Left lobe of liver (tissue), 2 donors: Measurements from ENCODE around the gene VMAC. TPM values are rescaled to one million over a fixed set of nuclear protein-coding genes. Genes with fewer than 3 reads are reported as not detected.

ENCODE experiments used
- ATAC-seq: fragments of 200-7000 bp; cut with Tn5 transposase; one replicate; pipeline ENCODE4 v1.9.1; 2020; ENCODE audit warnings: mild to moderate bottlenecking, moderate library complexity
- DNase-seq: peaks from one replicate; pipeline ENCODE4 v3.0.0-alpha.2; 2020; ENCODE audit warnings: low spot score
- total RNA-seq: library from RNA; stranded (reverse); gene quantifications from one replicate; pipeline ENCODE4 v1.2.1, GENCODE V29; 2021
- donor health status: DM: no; HTN: no; CAD: no; lungs with moderate emphysema.
- donor health status: DM: no; HTN: yes; CAD: no.

Gene VMAC
- total RNA-seq, 1 donor from 2014 or later: 3.9 TPM

- peak; percentile 99 for DNase-seq
Measured at GRCh38 chr19:5903624-5904351, 884 bp upstream of the VMAC start, which contains the start of gene NDUFA11. NDUFA11 (minus strand) TSS chr19:5903790; CDS start chr19:5903708, 82 bp downstream.

GRCh38 chr19:5905114-5905778, 574 bp downstream of the VMAC start:
- no peak for ATAC-seq
- DNase-seq: no peak

More at GRCh38 chr19:5903624-5904351, 884 bp upstream of the VMAC start, which contains the start of gene NDUFA11:
- peak; percentile 72 for ATAC-seq

- no peak for DNase-seq
- ATAC-seq: no peak
Measured at GRCh38 chr19:5907241-5907640, 2.6 kb downstream of the VMAC start.

- DNase-seq (no peak), ATAC-seq (no peak)
Measured at GRCh38 chr19:5908773-5909442, 4.2 kb downstream of the VMAC start.

- ATAC-seq (no peak), DNase-seq (no peak)
Measured at GRCh38 chr19:5910638-5910907, 5.9 kb downstream of the VMAC start.

GRCh38 chr19:5911366-5911765, 6.7 kb downstream of the VMAC start:
- no peak for DNase-seq
- no peak for ATAC-seq

GRCh38 chr19:5913739-5914357, 9.2 kb downstream of the VMAC start, which contains the start of gene CAPS:
CAPS (plus strand) TSS chr19:5914254; CDS start chr19:5914407, 153 bp downstream.
- peak; percentile 68 for ATAC-seq
- no peak for DNase-seq

GRCh38 chr19:5914358-5914774, 9.7 kb downstream of the VMAC start:
- peak; percentile 4 for ATAC-seq
- no peak for DNase-seq

- no peak for ATAC-seq
- no peak for DNase-seq
Measured at GRCh38 chr19:5914946-5915781, 10.5 kb downstream of the VMAC start.

- ATAC-seq (no peak), DNase-seq (no peak)
Measured at GRCh38 chr19:5915782-5916165, 11.1 kb downstream of the VMAC start.

GRCh38 chr19:5916181-5916708, 11.6 kb downstream of the VMAC start:
- no peak for ATAC-seq
- DNase-seq: no peak

- DNase-seq (no peak), ATAC-seq (no peak)
Measured at GRCh38 chr19:5917431-5918107, 12.9 kb downstream of the VMAC start.

GRCh38 chr19:5918463-5919079, 13.9 kb downstream of the VMAC start:
- ATAC-seq (no peak), DNase-seq (no peak)

GRCh38 chr19:5921516-5922160, 17.0 kb downstream of the VMAC start:
- no peak for DNase-seq
- ATAC-seq: no peak

- ATAC-seq (no peak), DNase-seq (no peak)
Measured at GRCh38 chr19:5922161-5922545, 17.5 kb downstream of the VMAC start.

- DNase-seq: no peak
- ATAC-seq: no peak
Measured at GRCh38 chr19:5923356-5923755, 18.7 kb downstream of the VMAC start.

GRCh38 chr19:5925830-5926427, 21.3 kb downstream of the VMAC start:
- no peak for DNase-seq
- no peak for ATAC-seq

- DNase-seq (no peak), ATAC-seq (no peak)
Measured at GRCh38 chr19:5926641-5927440, 22.2 kb downstream of the VMAC start.
